DND-41 (cell line): ENCODE measurements around the gene DRC3.

Source experiments
- ATAC-seq: fragments of 200-7000 bp; cut with Tn5 transposase; 3 replicates; pipeline ENCODE4 v1.9.1; 2021; ENCODE audit warnings: low read depth; ENCODE audit not compliant: insufficient read depth
- DNase-seq: peaks from one replicate; pipeline ENCODE4 v3.0.0-alpha.2; 2020
- H2AFZ ChIP-seq: 2 replicates; pipeline ENCODE4 v1.6.0; 2012; ENCODE audit warnings: low read depth, low read length
- H3K27ac ChIP-seq: 2 replicates; pipeline ENCODE4 v1.5.1; 2012; ENCODE audit warnings: low read length, inconsistent platforms
- H3K27me3 ChIP-seq: fragments of 200-600 bp; sonication (generic); 2 replicates; pipeline ENCODE4 v1.6.0; 2012; ENCODE audit warnings: low read length, mild to moderate bottlenecking, inconsistent platforms; ENCODE audit not compliant: insufficient read depth, poor library complexity
- H3K36me3 ChIP-seq: 2 replicates; pipeline ENCODE4 v1.5.1; 2012; ENCODE audit warnings: low read length, inconsistent platforms; ENCODE audit not compliant: insufficient read depth
- H3K4me1 ChIP-seq: 2 replicates; pipeline ENCODE4 v1.5.1; 2012; ENCODE audit warnings: mild to moderate bottlenecking, low read length; ENCODE audit not compliant: insufficient read depth
- H3K4me2 ChIP-seq: 2 replicates; pipeline ENCODE4 v1.6.0; 2012; ENCODE audit warnings: mild to moderate bottlenecking, moderate library complexity, low read length, inconsistent platforms; ENCODE audit not compliant: insufficient read depth
- H3K4me3 ChIP-seq, 2 experiments: fragments of 200-600 bp in 1 of 2; shearing (Covaris generic) in 1 of 2; 2 replicates each; pipeline ENCODE4 v1.5.1; 2012 to 2016; ENCODE audit warnings: inconsistent platforms in 2 of 2, low read length in 2 of 2, mild to moderate bottlenecking in 2 of 2, low read depth in 1 of 2, moderate library complexity in 1 of 2
- H3K79me2 ChIP-seq: 2 replicates; pipeline ENCODE4 v1.6.0; 2012; ENCODE audit warnings: low read length, inconsistent platforms; ENCODE audit not compliant: insufficient read depth
- H3K9ac ChIP-seq: 2 replicates; pipeline ENCODE4 v1.6.0; 2012; ENCODE audit warnings: low read depth, mild to moderate bottlenecking, inconsistent platforms, low read length, moderate library complexity
- H3K9me3 ChIP-seq: 2 replicates; pipeline ENCODE4 v1.5.1; 2012; ENCODE audit warnings: low read length, moderate library complexity, mild to moderate bottlenecking, inconsistent platforms; ENCODE audit not compliant: insufficient read depth, severe bottlenecking
- H4K20me1 ChIP-seq: 2 replicates; pipeline ENCODE4 v1.6.0; 2012; ENCODE audit warnings: low read length; ENCODE audit not compliant: insufficient read depth
- CTCF ChIP-seq: IDR thresholded peaks from 2 replicates; pipeline ENCODE4 v1.5.1; 2012; ENCODE audit warnings: borderline replicate concordance, low read length, moderate library complexity, mild to moderate bottlenecking; ENCODE audit not compliant: poor library complexity, severe bottlenecking; ENCODE audit errors: extremely low read depth
- EZH2 ChIP-seq: IDR thresholded peaks from 3 replicates; pipeline ENCODE4 v1.6.1; 2012; ENCODE audit warnings: borderline replicate concordance, low read depth, mild to moderate bottlenecking, moderate library complexity, low read length, inconsistent platforms; ENCODE audit not compliant: severe bottlenecking

DRC3 gene

GRCh38 chr17:17933775-17934174 lies 38.9 kb upstream of the DRC3 start:
- Histone ChIP-seq H3K4me1 (no peaks in the 10 kb centered on the region), H3K36me3 (no peaks in the 10 kb centered on the region), H2AFZ (no peak overlapping the region), H3K27me3 (no peaks in the 10 kb centered on the region), H3K27ac (no peak overlapping the region), H3K79me2 (no peaks in the 10 kb centered on the region), H3K4me3 (no peak overlapping the region), H3K4me2 (no peak overlapping the region), H4K20me1 (peaks cover 10% of the 10 kb centered on the region; the same call in 1 of the 2 replicates), H3K9me3 (no peaks in the 10 kb centered on the region), H3K9ac (no peak overlapping the region)
- DNase-seq (no peak), ATAC-seq (no peak)
- TF ChIP-seq CTCF (no peak), EZH2 (no peak)

GRCh38 chr17:17934214-17934613 lies 38.4 kb upstream of the DRC3 start:
- Histone ChIP-seq H3K79me2 (no peaks in the 10 kb centered on the region), H3K27me3 (no peaks in the 10 kb centered on the region)
- ATAC-seq = no peak

GRCh38 chr17:17934806-17935205 lies 37.9 kb upstream of the DRC3 start:
- DNase-seq (no peak), ATAC-seq (no peak)
- no peak overlapping the region for H2AFZ ChIP-seq
- no peak overlapping the region for H3K4me2 ChIP-seq
- no peak overlapping the region for H3K9ac ChIP-seq
- no peak overlapping the region for H3K27ac ChIP-seq
- no peak overlapping the region for H3K4me3 ChIP-seq
- H3K79me2 ChIP-seq = no peaks in the 10 kb centered on the region
- H4K20me1 ChIP-seq = peaks cover 10% of the 10 kb centered on the region; the same call in 1 of the 2 replicates
- no peaks in the 10 kb centered on the region for H3K36me3 ChIP-seq
- TF ChIP-seq EZH2 = no peak
- no peak for TF ChIP-seq CTCF
- no peaks in the 10 kb centered on the region for H3K27me3 ChIP-seq
- H3K4me1 ChIP-seq = no peaks in the 10 kb centered on the region
- H3K9me3 ChIP-seq = no peaks in the 10 kb centered on the region

More at GRCh38 chr17:17934214-17934613, 38.4 kb upstream of the DRC3 start:
- peaks cover 10% of the 10 kb centered on the region; the same call in 1 of the 2 replicates for H4K20me1 ChIP-seq
- TF ChIP-seq CTCF = no peak
- no peaks in the 10 kb centered on the region for H3K4me1 ChIP-seq
- no peak overlapping the region for H3K27ac ChIP-seq
- no peaks in the 10 kb centered on the region for H3K36me3 ChIP-seq
- H2AFZ ChIP-seq = no peak overlapping the region
- DNase-seq = no peak
- H3K9ac ChIP-seq = no peak overlapping the region
- no peak overlapping the region for H3K4me3 ChIP-seq
- no peaks in the 10 kb centered on the region for H3K9me3 ChIP-seq
- H3K4me2 ChIP-seq = no peak overlapping the region
